ENCODE data around the gene GPER1.
"Not testable (repeated sequence)": the region's sequence is repeated elsewhere in the genome, so short reads cannot be mapped to it uniquely, and the experiment has no call there.

The GPER1 gene

GRCh38 chr7:1116383-1117008 is 28.6 kb downstream of the GPER1 start:
- not testable (repeated sequence) for DNase-seq (ENCODE audit: low read depth, low spot score)

GRCh38 chr7:1117321-1117928 is 29.5 kb downstream of the GPER1 start:
- no peak for DNase-seq (ENCODE audit: low read depth, low spot score)

GRCh38 chr7:1119201-1119600 is 31.3 kb downstream of the GPER1 start:
- no peak for DNase-seq (ENCODE audit: low read depth, low spot score)

- no peak for DNase-seq (ENCODE audit: low read depth, low spot score)
Observed at GRCh38 chr7:1120791-1121190, 32.9 kb downstream of the GPER1 start.

GRCh38 chr7:1121476-1121875 is 33.6 kb downstream of the GPER1 start:
- DNase-seq (ENCODE audit: low read depth, low spot score): no peak

DNA sequence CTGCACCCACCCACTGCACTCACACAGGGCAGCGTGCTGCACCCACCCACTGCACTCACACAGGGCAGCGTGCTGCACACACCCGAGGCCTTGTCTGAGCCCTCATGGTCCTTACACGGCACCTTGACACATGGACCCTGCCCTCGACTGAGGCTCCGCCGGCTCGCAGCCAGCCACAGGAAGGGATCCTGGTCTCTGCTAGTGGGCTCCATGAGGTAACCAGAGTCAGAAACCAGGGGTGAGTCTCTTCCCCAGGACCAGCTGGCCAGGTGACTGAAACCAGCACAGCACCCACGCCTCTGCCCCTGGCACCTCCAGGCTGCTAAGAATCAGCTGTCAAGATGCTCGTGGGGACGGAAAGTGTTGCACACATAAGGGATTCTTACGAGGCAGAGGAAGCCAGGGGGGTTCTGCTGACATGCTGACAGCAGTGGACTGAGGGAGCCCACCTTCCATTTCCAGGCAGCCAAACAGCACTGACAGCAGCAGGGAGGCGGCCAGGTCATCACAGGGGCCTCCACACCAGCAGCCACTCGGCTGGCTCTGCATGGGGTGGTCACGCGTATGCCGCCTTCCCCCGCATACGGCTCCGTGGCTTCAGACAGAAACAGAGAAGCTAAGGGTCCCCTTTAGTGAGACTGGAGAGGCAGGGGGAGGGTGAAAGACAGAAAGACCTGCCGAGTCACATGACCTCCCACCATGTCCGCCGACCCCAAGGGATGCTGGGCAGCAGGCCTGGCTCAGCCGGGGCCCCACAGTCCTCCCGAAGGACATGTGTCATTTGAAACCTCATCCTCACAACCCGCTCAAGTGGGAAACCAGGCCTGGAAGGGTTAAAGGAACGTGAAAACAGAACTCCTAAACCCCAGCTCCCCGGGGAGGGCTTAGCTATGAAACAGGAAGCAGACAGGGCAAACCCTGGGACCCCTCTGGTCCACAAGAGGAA is 34.2 kb downstream of the GPER1 start:
- DNase-seq (ENCODE audit: low read depth, low spot score): no peak

GRCh38 chr7:1122832-1123501 is 35.1 kb downstream of the GPER1 start:
- no peak for DNase-seq (ENCODE audit: low read depth, low spot score)

- DNase-seq (ENCODE audit: low read depth, low spot score): peak; percentile 63
Observed at GRCh38 chr7:1123715-1124114, 35.8 kb downstream of the GPER1 start.

DNA sequence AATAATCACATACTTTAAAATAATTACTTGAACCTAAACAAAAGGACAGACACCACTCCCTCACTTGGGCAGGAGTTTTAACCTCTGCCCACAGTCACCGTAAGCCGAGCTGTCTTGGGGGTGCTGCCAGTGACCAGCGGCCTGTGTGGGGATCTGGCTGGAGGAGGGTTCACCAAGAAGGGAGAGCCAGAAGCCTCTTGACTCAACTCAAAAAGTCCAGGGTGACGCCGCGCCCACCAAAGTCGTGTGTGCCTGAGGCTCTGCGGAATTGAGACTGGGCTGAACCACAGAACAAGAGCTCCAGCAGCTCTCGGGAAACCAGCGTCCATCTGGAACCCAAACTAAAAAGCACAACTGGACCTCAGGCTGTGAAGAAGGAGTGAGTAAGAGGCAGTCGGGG is 36.3 kb downstream of the GPER1 start:
- DNase-seq (ENCODE audit: low read depth, low spot score): no peak

DNA sequence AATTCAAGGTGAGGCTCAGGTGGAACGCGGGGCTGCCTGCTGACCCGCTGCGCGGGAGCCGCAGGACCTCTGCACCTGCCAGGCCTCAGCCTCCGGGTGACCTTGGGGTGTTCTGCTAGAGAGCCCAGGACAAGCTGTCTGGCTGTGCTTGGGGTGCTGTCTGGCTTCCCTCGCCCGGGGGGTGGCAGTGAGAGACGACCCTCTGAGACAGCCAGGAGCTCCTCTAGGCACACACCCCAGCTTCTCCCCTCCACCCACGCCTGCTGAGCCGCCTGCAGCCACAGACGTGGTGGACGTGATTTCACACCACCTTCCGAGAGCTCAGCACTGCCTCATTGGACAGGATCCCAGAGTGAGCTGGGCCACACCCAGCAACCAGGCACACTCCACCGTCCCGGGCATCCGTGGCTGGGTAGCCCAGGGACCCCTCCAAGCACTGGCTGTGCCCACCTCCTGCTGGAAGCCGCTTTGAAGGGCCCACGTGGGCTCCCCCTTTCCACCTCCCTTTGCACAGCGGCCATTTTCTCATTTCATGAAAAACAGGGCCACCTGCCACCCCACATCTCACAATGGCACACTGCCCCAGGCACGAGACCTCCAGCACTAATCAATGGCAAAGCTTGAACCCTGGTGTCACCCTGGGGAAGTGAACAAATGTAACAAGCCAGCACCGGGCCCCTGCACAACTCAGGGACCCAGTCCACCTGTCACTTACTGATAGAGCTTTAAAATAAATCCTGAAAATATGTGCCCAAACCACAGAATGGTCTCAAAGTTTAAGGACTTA is 37.1 kb downstream of the GPER1 start:
- DNase-seq (ENCODE audit: low read depth, low spot score): no peak

GRCh38 chr7:1125603-1125969 is 37.7 kb downstream of the GPER1 start:
- no peak for DNase-seq (ENCODE audit: low read depth, low spot score)

GRCh38 chr7:1127001-1127400 is 39.1 kb downstream of the GPER1 start:
- no peak for DNase-seq (ENCODE audit: low read depth, low spot score)

GRCh38 chr7:1129431-1129830 is 41.5 kb downstream of the GPER1 start:
- no peak for DNase-seq (ENCODE audit: low read depth, low spot score)

GRCh38 chr7:1130021-1130990 is 42.4 kb downstream of the GPER1 start:
- no peak for DNase-seq (ENCODE audit: low read depth, low spot score)

- DNase-seq (ENCODE audit: low read depth, low spot score): no peak
Observed at GRCh38 chr7:1131471-1132265, 43.8 kb downstream of the GPER1 start.

- DNase-seq (ENCODE audit: low read depth, low spot score): no peak
Observed at GRCh38 chr7:1134951-1135350, 47.0 kb downstream of the GPER1 start.

DNA sequence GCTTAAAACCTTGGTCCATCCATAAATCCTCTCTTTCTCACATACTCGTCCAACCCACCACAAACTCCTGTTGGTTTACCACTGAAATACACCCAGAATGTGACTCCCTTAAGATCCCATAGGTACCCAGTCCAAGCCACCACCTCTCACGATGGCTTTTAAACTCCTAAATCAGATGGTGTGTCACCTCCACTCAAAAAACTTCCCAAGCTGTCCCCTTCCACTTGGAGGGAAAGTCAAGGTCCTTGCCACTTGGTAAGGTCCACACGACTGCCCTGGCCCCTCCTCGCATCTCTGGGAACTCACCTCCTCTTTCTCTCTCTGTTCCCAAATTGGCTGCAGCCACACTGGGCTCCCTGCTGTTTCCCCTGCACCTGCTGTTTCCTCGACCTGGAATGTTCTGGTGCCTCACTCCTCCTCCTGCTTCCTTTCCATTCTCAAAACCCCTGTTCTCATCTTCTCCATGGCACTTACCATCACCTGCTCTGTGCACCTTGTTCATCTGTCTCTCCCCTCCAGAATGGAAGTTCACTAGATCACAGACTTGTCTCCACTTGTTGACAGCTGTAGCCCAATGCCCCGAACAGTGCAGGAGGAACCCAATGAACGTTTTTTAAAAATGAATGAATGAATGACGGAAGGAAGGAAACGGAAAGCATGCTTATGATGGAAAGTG is 49.1 kb downstream of the GPER1 start:
- DNase-seq (ENCODE audit: low read depth, low spot score): no peak

DNA sequence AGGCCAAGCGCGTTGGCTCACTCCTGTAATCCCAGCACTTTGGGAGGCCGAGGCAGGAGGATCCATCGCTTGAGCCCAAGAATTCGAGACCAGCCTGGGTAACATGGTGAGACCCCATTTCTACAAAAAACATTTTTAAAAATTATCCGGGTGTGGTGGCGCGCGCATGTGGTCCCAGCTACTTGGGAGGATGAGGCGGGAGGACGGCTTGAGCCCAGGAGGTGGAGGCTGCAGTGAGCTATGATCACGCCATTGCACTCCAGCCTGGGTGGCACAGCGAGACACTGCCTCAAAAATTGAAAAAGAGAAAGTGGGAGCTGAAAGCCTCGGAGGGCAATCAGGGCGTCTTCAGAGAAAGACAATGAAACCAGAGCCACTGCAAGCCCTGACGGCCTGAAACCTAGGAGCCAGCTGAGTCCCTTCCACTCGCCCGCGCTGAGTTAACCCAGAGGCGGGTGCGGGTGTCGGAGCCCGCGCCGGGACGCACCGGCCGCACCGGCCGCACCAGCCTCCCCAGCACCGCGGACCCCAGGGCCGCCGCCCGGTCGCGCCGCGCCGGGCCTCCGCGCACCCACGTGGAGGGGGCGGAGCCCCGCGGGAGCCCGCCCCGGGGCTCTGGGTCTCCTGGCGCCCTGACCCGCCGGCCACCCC is 49.7 kb downstream of the GPER1 start:
- DNase-seq (ENCODE audit: low read depth, low spot score): no peak

All from brain pericyte (primary cell).